SK-N-SH (cell line): ENCODE data around the gene MEX3A. TPM values are rescaled to one million over a fixed set of nuclear protein-coding genes. Genes with fewer than 3 reads are reported as not detected.

Source experiments
- CTCF ChIA-PET: fragments of 300-600, 350-600 bp; formaldehyde crosslinking; extraction: SDS; loops from one replicate; lab custom pipeline; 2021; lab: Yijun Ruan, JAX
- POLR2A ChIA-PET: fragments of 350-600 bp; sonication (Branson Sonifier 250); formaldehyde crosslinking; extraction: SDS; loops from one replicate; lab custom pipeline; 2020; ENCODE audit warnings: antibody characterized with exemption, inconsistent platforms; lab: Yijun Ruan, JAX
- DNase-seq: peaks from one replicate; pipeline ENCODE4 v3.0.0; 2012
- H2AFZ ChIP-seq: fragments of 200-600 bp; sonication (generic); 2 replicates; pipeline ENCODE4 v1.8.1; 2016; ENCODE audit warnings: antibody characterized with exemption, mild to moderate bottlenecking, low read depth
- H3F3A ChIP-seq: fragments of 200-600 bp; sonication (generic); replicated peaks from 2 replicates; pipeline ENCODE3; 2016; ENCODE audit warnings: antibody characterized with exemption, mild to moderate bottlenecking; ENCODE audit not compliant: insufficient read depth
- H3K27ac ChIP-seq, 2 experiments: fragments of 200-500 bp in 1 of 2; fragments of 200-600 bp in 1 of 2; sonication (Bioruptor generic) in 1 of 2; sonication (generic), shearing (Covaris generic) in 1 of 2; 2 replicates each; pipeline versions ENCODE4 v1.5.1 to v1.6.1; 2014 to 2016; ENCODE audit warnings: low read depth in 2 of 2, inconsistent platforms in 1 of 2, low read length in 1 of 2, mild to moderate bottlenecking in 1 of 2, mixed read lengths in 1 of 2
- H3K27me3 ChIP-seq: fragments of 200-600 bp; sonication (generic), shearing (Covaris generic); 2 replicates; pipeline ENCODE4 v1.6.1; 2016; ENCODE audit warnings: mixed run types; ENCODE audit not compliant: insufficient read depth
- H3K36me3 ChIP-seq, 2 experiments: fragments of 200-500 bp in 1 of 2; fragments of 200-600 bp in 1 of 2; sonication (Bioruptor generic) in 1 of 2; sonication (generic) in 1 of 2; replicated peaks in 1 of 2; 2 replicates each; pipeline versions ENCODE3 to v1.5.1; 2014 to 2016; ENCODE audit warnings: low read length in 1 of 2, mild to moderate bottlenecking in 1 of 2; ENCODE audit not compliant: insufficient read depth in 2 of 2, control insufficient read depth in 1 of 2
- H3K4me1 ChIP-seq, 2 experiments: fragments of 200-500 bp in 1 of 2; fragments of 200-600 bp in 1 of 2; sonication (Bioruptor generic) in 1 of 2; sonication (generic), shearing (Covaris generic) in 1 of 2; 2 replicates each; pipeline versions ENCODE4 v1.5.1 to v1.6.1; 2014 to 2016; ENCODE audit warnings: low read depth in 1 of 2, low read length in 1 of 2, mixed run types in 1 of 2; ENCODE audit not compliant: insufficient read depth in 2 of 2, control insufficient read depth in 1 of 2
- H3K4me2 ChIP-seq: fragments of 200-600 bp; sonication (generic), shearing (Covaris generic); 2 replicates; pipeline ENCODE4 v1.6.1; 2017; ENCODE audit warnings: mixed run types
- H3K4me3 ChIP-seq, 2 experiments: fragments of 200-500 bp in 1 of 2; fragments of 200-600 bp in 1 of 2; sonication (Bioruptor generic) in 1 of 2; sonication (generic), shearing (Covaris generic) in 1 of 2; 2 replicates each; pipeline versions ENCODE4 v1.5.1 to v1.8.1; 2014 to 2016; ENCODE audit warnings: low read depth in 2 of 2, inconsistent platforms in 1 of 2, low read length in 1 of 2, mild to moderate bottlenecking in 1 of 2, mixed read lengths in 1 of 2, moderate library complexity in 1 of 2
- H3K79me2 ChIP-seq: fragments of 200-600 bp; sonication (generic); 2 replicates; pipeline ENCODE4 v1.8.1; 2017; ENCODE audit warnings: mild to moderate bottlenecking; ENCODE audit not compliant: insufficient read depth
- H3K9ac ChIP-seq: fragments of 200-600 bp; sonication (generic); 2 replicates; pipeline ENCODE4 v1.6.1; 2017; ENCODE audit warnings: mixed run types
- H3K9me2 ChIP-seq: fragments of 200-600 bp; sonication (generic); 2 replicates; pipeline ENCODE4 v1.6.1; 2017; ENCODE audit warnings: mixed run types
- H3K9me3 ChIP-seq: fragments of 200-600 bp; sonication (generic); 2 replicates; pipeline ENCODE4 v1.6.1; 2017; ENCODE audit warnings: mixed run types, mild to moderate bottlenecking, moderate library complexity
- H4K20me1 ChIP-seq: fragments of 200-600 bp; sonication (generic); 2 replicates; pipeline ENCODE4 v1.6.1; 2017; ENCODE audit warnings: mild to moderate bottlenecking, mixed run types; ENCODE audit not compliant: insufficient read depth
- CHD2 ChIP-seq: fragments of 150-350 bp; IDR thresholded peaks from 2 replicates; pipeline ENCODE4 v1.6.1; 2018; ENCODE audit warnings: low read length; ENCODE audit not compliant: partially characterized antibody
- ELF1 ChIP-seq: IDR thresholded peaks from 2 replicates; pipeline ENCODE4 v1.4.0; 2012
- EP300 ChIP-seq, 2 experiments: IDR thresholded peaks; 2 replicates each; pipeline versions ENCODE4 v1.4.0 to v1.6.1; 2012; ENCODE audit warnings: borderline replicate concordance in 1 of 2, low read depth in 1 of 2, low read length in 1 of 2
- FOSL2 ChIP-seq: IDR thresholded peaks from 2 replicates; pipeline ENCODE4 v1.4.0; 2012; ENCODE audit warnings: low read depth, mild to moderate bottlenecking, moderate library complexity, borderline replicate concordance
- FOXM1 ChIP-seq: IDR thresholded peaks from 2 replicates; pipeline ENCODE4 v1.4.0; 2012; ENCODE audit warnings: low read depth, mild to moderate bottlenecking
- GABPA ChIP-seq: IDR thresholded peaks from 2 replicates; pipeline ENCODE4 v1.4.0; 2012; ENCODE audit warnings: low read depth, mild to moderate bottlenecking
- JUND ChIP-seq: IDR thresholded peaks from 2 replicates; pipeline ENCODE4 v1.4.0; 2012
- MXI1 ChIP-seq: IDR thresholded peaks from 2 replicates; pipeline ENCODE4 v1.6.1; 2012; ENCODE audit warnings: mild to moderate bottlenecking, low read depth, low read length, improper control_type of control experiment
- NRF1 ChIP-seq: IDR thresholded peaks from 2 replicates; pipeline ENCODE4 v1.6.1; 2012; ENCODE audit warnings: low read depth, mild to moderate bottlenecking, low read length
- POLR2AphosphoS5 ChIP-seq: IDR thresholded peaks from 2 replicates; pipeline ENCODE4 v1.6.1; 2012; ENCODE audit warnings: low read depth, low read length
- RCOR1 ChIP-seq: fragments of 150-350 bp; IDR thresholded peaks from 2 replicates; pipeline ENCODE4 v1.6.1; 2017; ENCODE audit warnings: antibody characterized with exemption, low read length
- RFX5 ChIP-seq: IDR thresholded peaks from 2 replicates; pipeline ENCODE4 v1.6.1; 2012; ENCODE audit warnings: mild to moderate bottlenecking, improper control_type of control experiment, low read length
- RXRA ChIP-seq: IDR thresholded peaks from 2 replicates; pipeline ENCODE4 v1.4.0; 2012; ENCODE audit warnings: low read depth, mild to moderate bottlenecking, borderline replicate concordance
- SIN3A ChIP-seq: IDR thresholded peaks from 2 replicates; pipeline ENCODE4 v1.6.1; 2012; ENCODE audit warnings: low read depth, mild to moderate bottlenecking, low read length, moderate library complexity, borderline replicate concordance
- SMC3 ChIP-seq: IDR thresholded peaks from 2 replicates; pipeline ENCODE4 v1.6.1; 2012; ENCODE audit warnings: low read depth, low read length, improper control_type of control experiment
- TCF12 ChIP-seq: IDR thresholded peaks from 2 replicates; pipeline ENCODE4 v1.4.0; 2012
- TEAD4 ChIP-seq: IDR thresholded peaks from 2 replicates; pipeline ENCODE4 v1.4.0; 2012; ENCODE audit warnings: mild to moderate bottlenecking, borderline replicate concordance; ENCODE audit not compliant: insufficient read depth
- USF2 ChIP-seq: fragments of 150-350 bp; IDR thresholded peaks from 2 replicates; pipeline ENCODE4 v1.6.1; 2017; ENCODE audit warnings: antibody characterized with exemption, low read length, low read depth, borderline replicate concordance
- WGBS: methylation state at CpG from one replicate; pipeline ENCODE4 v1.1.6; 2017; ENCODE audit warnings: low lambda C conversion rate; 5-methylcytosine and 5-hydroxymethylcytosine counted together
- polyA plus RNA-seq, 3 experiments: library from polyadenylated mRNA; depleted of rRNA; stranded (reverse); fragments of >200 nt; gene quantifications; 2 replicates each; pipeline ENCODE4 v1.2.3, GENCODE V29; 2012
- TF ChIP-seq, protein P1 (sequence below): fragments of 200-600 bp; sonication (generic); IDR thresholded peaks from 2 replicates; pipeline ENCODE4 v1.6.1; 2017; ENCODE audit warnings: antibody characterized with exemption, mild to moderate bottlenecking, moderate library complexity

MEX3A gene
- polyA plus RNA-seq, 1 of the 3 experiments (the other 2 are of a cell fraction) = 16.2 TPM

DNA sequence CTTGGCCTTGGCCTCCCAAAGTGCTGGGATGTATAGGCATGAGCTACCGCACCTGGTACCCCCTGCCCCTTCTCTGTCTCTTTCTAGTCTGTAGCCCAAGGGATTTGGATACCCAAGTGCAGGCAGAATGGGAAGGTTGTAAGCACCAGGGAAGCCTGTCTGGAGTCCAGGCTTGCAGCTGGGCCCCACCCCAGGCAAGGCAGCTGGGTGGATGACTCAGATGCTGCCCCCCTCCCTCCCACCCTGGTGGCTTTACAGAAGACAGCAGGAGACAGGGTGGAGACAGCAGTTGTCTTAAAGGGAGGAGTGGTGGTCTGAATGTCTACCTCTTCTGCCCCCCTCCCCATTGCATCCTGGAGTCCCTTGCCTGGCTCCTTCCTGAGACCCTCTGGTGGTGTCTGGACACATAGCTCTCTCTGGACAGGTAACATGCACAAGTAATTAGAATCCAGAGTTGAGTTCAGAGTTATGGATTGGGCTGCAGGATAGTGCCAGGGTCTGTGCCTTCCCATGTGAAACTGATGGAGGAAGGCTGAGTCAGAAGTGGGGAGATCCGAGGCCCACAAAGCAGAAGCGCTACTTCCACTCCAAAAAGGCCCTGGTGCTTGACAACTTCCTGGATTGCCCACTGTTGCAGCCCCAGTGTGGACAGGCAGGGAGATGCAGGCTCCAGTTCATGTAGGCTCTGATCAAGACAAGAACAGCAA is 37.4 kb upstream of the MEX3A start:
- POLR2A ChIA-PET = no interaction called here
- WGBS = 36% methylated on average over 3 of the region's 3 CpGs

More for the DNA sequence above, 37.4 kb upstream of the MEX3A start:
- H3K27ac ChIP-seq = peak overlapping the region; percentile 43 to 100
- H3K79me2 ChIP-seq = peaks cover 100% of the 10 kb centered on the region
- peaks cover 61 to 62% of the 10 kb centered on the region in 2 experiments for H3K4me1 ChIP-seq
- peaks cover 81% of the 10 kb centered on the region for H3F3A ChIP-seq
- peaks cover 97% of the 10 kb centered on the region for H4K20me1 ChIP-seq
- H3K4me3 ChIP-seq = peak overlapping the region in 1 of 2 experiments; percentile 94; a peak in 2 of 4 replicates
- CTCF ChIA-PET = interaction anchor here (1.0 to 40.5 kb wide), 7 partner anchors 10 to 869 kb away, joined by 3 to 1559 read pairs (median 4); partner anchors contain the start of gene MEX3A
- peak overlapping the region; percentile 95 for H3K4me2 ChIP-seq
- no peak for DNase-seq
- TF ChIP-seq JUND (peak; percentile 38), EP300 (IDR thresholded peaks at IDR 0.05; ENCODE audit: borderline replicate concordance in 1 of 2, low read depth in 1 of 2, low read length in 1 of 2) (0 out of 4 replicates have a peak, but pooled peaks of 1 of the 2 experiments have one; percentile 11), USF2 (no peak), FOSL2 (peak; percentile 38; the same call in 1 of the 2 replicates), SIN3A (no peak; the same call in 1 of the 2 replicates), RXRA (no peak), POLR2AphosphoS5 (no peak), RCOR1 (no peak), TEAD4 (no peak), ELF1 (no peak), SMC3 (no peak), TCF12 (peak; percentile 65; the same call in 1 of the 2 replicates), RFX5 (no peak), CHD2 (no peak), NRF1 (no peak), FOXM1 (no peak), MXI1 (no peak), GABPA (no peak)
- TF ChIP-seq, protein P1, sequence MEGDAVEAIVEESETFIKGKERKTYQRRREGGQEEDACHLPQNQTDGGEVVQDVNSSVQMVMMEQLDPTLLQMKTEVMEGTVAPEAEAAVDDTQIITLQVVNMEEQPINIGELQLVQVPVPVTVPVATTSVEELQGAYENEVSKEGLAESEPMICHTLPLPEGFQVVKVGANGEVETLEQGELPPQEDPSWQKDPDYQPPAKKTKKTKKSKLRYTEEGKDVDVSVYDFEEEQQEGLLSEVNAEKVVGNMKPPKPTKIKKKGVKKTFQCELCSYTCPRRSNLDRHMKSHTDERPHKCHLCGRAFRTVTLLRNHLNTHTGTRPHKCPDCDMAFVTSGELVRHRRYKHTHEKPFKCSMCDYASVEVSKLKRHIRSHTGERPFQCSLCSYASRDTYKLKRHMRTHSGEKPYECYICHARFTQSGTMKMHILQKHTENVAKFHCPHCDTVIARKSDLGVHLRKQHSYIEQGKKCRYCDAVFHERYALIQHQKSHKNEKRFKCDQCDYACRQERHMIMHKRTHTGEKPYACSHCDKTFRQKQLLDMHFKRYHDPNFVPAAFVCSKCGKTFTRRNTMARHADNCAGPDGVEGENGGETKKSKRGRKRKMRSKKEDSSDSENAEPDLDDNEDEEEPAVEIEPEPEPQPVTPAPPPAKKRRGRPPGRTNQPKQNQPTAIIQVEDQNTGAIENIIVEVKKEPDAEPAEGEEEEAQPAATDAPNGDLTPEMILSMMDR = no peak
- H2AFZ ChIP-seq = no peak overlapping the region
- no peaks in the 10 kb centered on the region for H3K9me3 ChIP-seq
- no peaks in the 10 kb centered on the region for H3K9me2 ChIP-seq
- peak overlapping the region; percentile 100 for H3K9ac ChIP-seq
- no peaks in the 10 kb centered on the region for H3K27me3 ChIP-seq
- peaks cover 0 to 45% of the 10 kb centered on the region in 2 experiments for H3K36me3 ChIP-seq
